Ishikawa (cell line): ENCODE results near the gene DNAJC5.

Experiments used
- CEBPB ChIP-seq: IDR thresholded peaks from 2 replicates; pipeline ENCODE4 v1.6.1; 2012
- EP300 ChIP-seq: IDR thresholded peaks from 2 replicates; pipeline ENCODE4 v1.6.1; 2012; ENCODE audit warnings: borderline replicate concordance
- FOXM1 ChIP-seq: IDR thresholded peaks from 2 replicates; pipeline ENCODE4 v1.6.1; 2012; ENCODE audit warnings: low read depth, borderline replicate concordance
- RAD21 ChIP-seq: IDR thresholded peaks from 2 replicates; pipeline ENCODE4 v1.6.1; 2012; ENCODE audit warnings: low read depth
- REST ChIP-seq: IDR thresholded peaks from 2 replicates; pipeline ENCODE4 v1.6.1; 2012; ENCODE audit warnings: low read depth, mild to moderate bottlenecking
- TEAD4 ChIP-seq: IDR thresholded peaks from 2 replicates; pipeline ENCODE4 v1.6.1; 2012
- YY1 ChIP-seq: IDR thresholded peaks from 2 replicates; pipeline ENCODE4 v1.6.1; 2012; ENCODE audit warnings: low read depth
- TF ChIP-seq, protein P1 (sequence below): IDR thresholded peaks from 2 replicates; pipeline ENCODE4 v1.6.1; 2012

DNA sequence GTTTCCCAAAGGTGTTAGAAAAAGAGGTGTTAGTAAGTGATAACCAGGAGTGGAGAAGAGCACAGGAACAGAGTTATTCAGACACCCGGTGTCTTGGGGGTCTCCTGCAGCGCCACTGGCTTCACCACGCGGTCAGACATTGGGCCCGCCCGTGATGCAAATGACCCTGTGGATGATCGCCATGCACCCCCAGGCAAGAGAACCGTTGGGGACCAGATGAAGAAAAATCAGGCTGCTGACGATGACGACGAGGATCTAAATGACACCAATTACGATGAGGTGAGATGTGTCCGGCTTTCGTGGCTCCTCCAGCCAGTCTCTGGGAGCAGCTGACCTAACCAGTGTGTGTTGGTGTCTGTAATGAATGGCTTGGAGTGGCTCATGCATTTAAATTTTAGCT, 88.0 kb downstream of the DNAJC5 start:
- TF ChIP-seq YY1 (no peak), REST (no peak), FOXM1 (no peak), EP300 (no peak), TEAD4 (no peak), CEBPB (no peak), RAD21 (no peak)
- TF ChIP-seq, protein P1, sequence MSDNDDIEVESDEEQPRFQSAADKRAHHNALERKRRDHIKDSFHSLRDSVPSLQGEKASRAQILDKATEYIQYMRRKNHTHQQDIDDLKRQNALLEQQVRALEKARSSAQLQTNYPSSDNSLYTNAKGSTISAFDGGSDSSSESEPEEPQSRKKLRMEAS = no peak
